ENCODE results near the gene ANKS1B. TPM values are rescaled to one million over a fixed set of nuclear protein-coding genes. Genes with fewer than 3 reads are reported as not detected.

The ANKS1B gene
- total RNA-seq, 1 experiment from 2014 or later = 0.61 TPM

GRCh38 chr12:99192489-99192888, 792.2 kb downstream of the ANKS1B start:
- no peaks in the 10 kb centered on the region for H3K9me3 ChIP-seq
- no peaks in the 10 kb centered on the region for H3K4me1 ChIP-seq
- no peaks in the 10 kb centered on the region for H3K4me1 Mint-ChIP-seq (ENCODE audit: low read depth, unreplicated experiment)
- H3K9me3 Mint-ChIP-seq (ENCODE audit: unreplicated experiment) = no peaks in the 10 kb centered on the region
- H3K4me3 ChIP-seq (ENCODE audit: low read depth, low read length) = no peak overlapping the region
- CTCF ChIA-PET = no interaction called here
- H3K4me3 Mint-ChIP-seq (ENCODE audit: unreplicated experiment) = no peak overlapping the region
- no peaks in the 10 kb centered on the region for H3K36me3 ChIP-seq (ENCODE audit: control insufficient read depth, insufficient read depth, low read length)
- intact Hi-C loops (cut with micrococcal nuclease; ENCODE audit: unreplicated experiment) = no loop called here
- POLR2A ChIA-PET = no interaction called here
- no peak for DNase-seq
- H3K27ac Mint-ChIP-seq (ENCODE audit: unreplicated experiment) = no peak overlapping the region
- BruUV-seq (replicated peaks) = no TSS peak
- H3K36me3 Mint-ChIP-seq (ENCODE audit: insufficient read depth, unreplicated experiment) = no peaks in the 10 kb centered on the region
- no peaks in the 10 kb centered on the region for H3K27me3 ChIP-seq (replicated peaks; ENCODE audit: control insufficient read depth, insufficient read depth, low read length)
- H3K27me3 Mint-ChIP-seq (ENCODE audit: insufficient read depth, unreplicated experiment) = peaks cover 13% of the 10 kb centered on the region
- no peak for TF ChIP-seq CTCF (IDR thresholded peaks at IDR 0.05; ENCODE audit: insufficient read depth in 1 of 2, low read depth in 1 of 2, low read length in 1 of 2, severe bottlenecking in 1 of 2, unreplicated experiment in 1 of 2)

GRCh38 chr12:99176871-99177270, 807.9 kb downstream of the ANKS1B start:
- no peak for TF ChIP-seq CTCF (IDR thresholded peaks at IDR 0.05; ENCODE audit: insufficient read depth in 1 of 2, low read depth in 1 of 2, low read length in 1 of 2, severe bottlenecking in 1 of 2, unreplicated experiment in 1 of 2)
- H3K27me3 ChIP-seq (replicated peaks; ENCODE audit: control insufficient read depth, insufficient read depth, low read length) = no peaks in the 10 kb centered on the region
- H3K27ac Mint-ChIP-seq (ENCODE audit: unreplicated experiment) = no peak overlapping the region
- ChIA-PET CTCF (no interaction called here), POLR2A (no interaction called here)
- H3K36me3 ChIP-seq (ENCODE audit: control insufficient read depth, insufficient read depth, low read length) = no peaks in the 10 kb centered on the region
- no peak overlapping the region for H3K4me3 Mint-ChIP-seq (ENCODE audit: unreplicated experiment)
- no peaks in the 10 kb centered on the region for H3K36me3 Mint-ChIP-seq (ENCODE audit: insufficient read depth, unreplicated experiment)
- peaks cover 6% of the 10 kb centered on the region for H3K27me3 Mint-ChIP-seq (ENCODE audit: insufficient read depth, unreplicated experiment)
- no TSS peak for BruUV-seq (replicated peaks)
- no peak overlapping the region for H3K4me3 ChIP-seq (ENCODE audit: low read depth, low read length)
- H3K9me3 Mint-ChIP-seq (ENCODE audit: unreplicated experiment) = no peaks in the 10 kb centered on the region
- H3K9me3 ChIP-seq = no peaks in the 10 kb centered on the region
- DNase-seq = no peak
- no peaks in the 10 kb centered on the region for H3K4me1 Mint-ChIP-seq (ENCODE audit: low read depth, unreplicated experiment)
- H3K4me1 ChIP-seq = no peaks in the 10 kb centered on the region
- intact Hi-C loops (cut with micrococcal nuclease; ENCODE audit: unreplicated experiment) = no loop called here

GRCh38 chr12:99170461-99170860, 814.3 kb downstream of the ANKS1B start:
- intact Hi-C loops (cut with micrococcal nuclease; ENCODE audit: unreplicated experiment) = no loop called here
- CTCF ChIA-PET = no interaction called here
- H3K9me3 Mint-ChIP-seq (ENCODE audit: unreplicated experiment) = no peaks in the 10 kb centered on the region
- no peaks in the 10 kb centered on the region for H3K36me3 Mint-ChIP-seq (ENCODE audit: insufficient read depth, unreplicated experiment)
- TF ChIP-seq CTCF (IDR thresholded peaks at IDR 0.05; ENCODE audit: insufficient read depth in 1 of 2, low read depth in 1 of 2, low read length in 1 of 2, severe bottlenecking in 1 of 2, unreplicated experiment in 1 of 2) = no peak
- POLR2A ChIA-PET = no interaction called here
- Histone ChIP-seq H3K36me3 (ENCODE audit: control insufficient read depth, insufficient read depth, low read length) (no peaks in the 10 kb centered on the region), H3K4me3 (ENCODE audit: low read depth, low read length) (no peak overlapping the region), H3K27me3 (replicated peaks; ENCODE audit: control insufficient read depth, insufficient read depth, low read length) (no peaks in the 10 kb centered on the region), H3K9me3 (no peaks in the 10 kb centered on the region), H3K4me1 (no peaks in the 10 kb centered on the region)
- no peak overlapping the region for H3K4me3 Mint-ChIP-seq (ENCODE audit: unreplicated experiment)
- no peak for DNase-seq
- no peak overlapping the region for H3K27ac Mint-ChIP-seq (ENCODE audit: unreplicated experiment)
- H3K4me1 Mint-ChIP-seq (ENCODE audit: low read depth, unreplicated experiment) = no peaks in the 10 kb centered on the region
- BruUV-seq (replicated peaks) = no TSS peak
- H3K27me3 Mint-ChIP-seq (ENCODE audit: insufficient read depth, unreplicated experiment) = peaks cover 6% of the 10 kb centered on the region

Data from Caco-2 (cell line).